Panc1 (cell line): ENCODE results near the gene ACSL1.

Experiments used
- POLR2AphosphoS5 ChIP-seq: IDR thresholded peaks from 2 replicates; pipeline ENCODE4 v1.6.1; 2012; ENCODE audit warnings: mild to moderate bottlenecking, low read depth, low read length, moderate library complexity
- SIN3A ChIP-seq: IDR thresholded peaks from 2 replicates; pipeline ENCODE4 v1.6.1; 2012; ENCODE audit warnings: low read depth, mild to moderate bottlenecking, low read length, moderate library complexity, borderline replicate concordance; ENCODE audit not compliant: insufficient read depth
- TCF7L2 ChIP-seq: IDR thresholded peaks from 2 replicates; pipeline ENCODE4 v1.6.1; 2011; ENCODE audit warnings: mild to moderate bottlenecking, low read depth, low read length, inconsistent platforms
- TF ChIP-seq, protein P1 (sequence below): fragments of 450-650 bp; IDR thresholded peaks from 2 replicates; pipeline ENCODE4 v1.5.1; 2017; ENCODE audit warnings: mild to moderate bottlenecking
- TF ChIP-seq, protein P2 (sequence below), 2 experiments: IDR thresholded peaks; 2 replicates each; pipeline ENCODE4 v1.6.1; 2011 to 2012; ENCODE audit warnings: low read depth in 2 of 2, control low read depth in 1 of 2, low read length in 1 of 2, mild to moderate bottlenecking in 1 of 2, moderate library complexity in 1 of 2; ENCODE audit not compliant: insufficient read depth in 1 of 2

DNA sequence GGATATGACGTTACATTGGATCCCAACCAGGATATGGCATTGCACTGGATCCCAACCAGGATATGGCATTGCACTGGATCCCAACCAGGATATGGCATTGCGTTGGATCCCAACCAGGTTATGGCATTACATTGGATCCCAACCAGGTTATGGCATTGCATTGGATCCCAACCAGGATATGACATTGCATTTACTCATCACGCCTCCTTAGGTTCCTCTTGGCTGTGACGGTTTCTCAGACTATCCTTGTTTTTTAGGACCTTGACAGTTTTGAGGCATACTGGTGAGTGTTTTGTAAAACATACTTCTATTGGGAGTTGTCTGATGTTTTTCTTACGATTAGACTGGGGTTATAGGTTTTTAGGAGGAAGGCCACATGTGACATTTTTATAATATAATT, 5.4 kb upstream of the ACSL1 start:
- TF ChIP-seq, protein P1, sequence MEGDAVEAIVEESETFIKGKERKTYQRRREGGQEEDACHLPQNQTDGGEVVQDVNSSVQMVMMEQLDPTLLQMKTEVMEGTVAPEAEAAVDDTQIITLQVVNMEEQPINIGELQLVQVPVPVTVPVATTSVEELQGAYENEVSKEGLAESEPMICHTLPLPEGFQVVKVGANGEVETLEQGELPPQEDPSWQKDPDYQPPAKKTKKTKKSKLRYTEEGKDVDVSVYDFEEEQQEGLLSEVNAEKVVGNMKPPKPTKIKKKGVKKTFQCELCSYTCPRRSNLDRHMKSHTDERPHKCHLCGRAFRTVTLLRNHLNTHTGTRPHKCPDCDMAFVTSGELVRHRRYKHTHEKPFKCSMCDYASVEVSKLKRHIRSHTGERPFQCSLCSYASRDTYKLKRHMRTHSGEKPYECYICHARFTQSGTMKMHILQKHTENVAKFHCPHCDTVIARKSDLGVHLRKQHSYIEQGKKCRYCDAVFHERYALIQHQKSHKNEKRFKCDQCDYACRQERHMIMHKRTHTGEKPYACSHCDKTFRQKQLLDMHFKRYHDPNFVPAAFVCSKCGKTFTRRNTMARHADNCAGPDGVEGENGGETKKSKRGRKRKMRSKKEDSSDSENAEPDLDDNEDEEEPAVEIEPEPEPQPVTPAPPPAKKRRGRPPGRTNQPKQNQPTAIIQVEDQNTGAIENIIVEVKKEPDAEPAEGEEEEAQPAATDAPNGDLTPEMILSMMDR, result no peak
- TF ChIP-seq POLR2AphosphoS5 (no peak), TCF7L2 (no peak), SIN3A (no peak)
- TF ChIP-seq, protein P2, sequence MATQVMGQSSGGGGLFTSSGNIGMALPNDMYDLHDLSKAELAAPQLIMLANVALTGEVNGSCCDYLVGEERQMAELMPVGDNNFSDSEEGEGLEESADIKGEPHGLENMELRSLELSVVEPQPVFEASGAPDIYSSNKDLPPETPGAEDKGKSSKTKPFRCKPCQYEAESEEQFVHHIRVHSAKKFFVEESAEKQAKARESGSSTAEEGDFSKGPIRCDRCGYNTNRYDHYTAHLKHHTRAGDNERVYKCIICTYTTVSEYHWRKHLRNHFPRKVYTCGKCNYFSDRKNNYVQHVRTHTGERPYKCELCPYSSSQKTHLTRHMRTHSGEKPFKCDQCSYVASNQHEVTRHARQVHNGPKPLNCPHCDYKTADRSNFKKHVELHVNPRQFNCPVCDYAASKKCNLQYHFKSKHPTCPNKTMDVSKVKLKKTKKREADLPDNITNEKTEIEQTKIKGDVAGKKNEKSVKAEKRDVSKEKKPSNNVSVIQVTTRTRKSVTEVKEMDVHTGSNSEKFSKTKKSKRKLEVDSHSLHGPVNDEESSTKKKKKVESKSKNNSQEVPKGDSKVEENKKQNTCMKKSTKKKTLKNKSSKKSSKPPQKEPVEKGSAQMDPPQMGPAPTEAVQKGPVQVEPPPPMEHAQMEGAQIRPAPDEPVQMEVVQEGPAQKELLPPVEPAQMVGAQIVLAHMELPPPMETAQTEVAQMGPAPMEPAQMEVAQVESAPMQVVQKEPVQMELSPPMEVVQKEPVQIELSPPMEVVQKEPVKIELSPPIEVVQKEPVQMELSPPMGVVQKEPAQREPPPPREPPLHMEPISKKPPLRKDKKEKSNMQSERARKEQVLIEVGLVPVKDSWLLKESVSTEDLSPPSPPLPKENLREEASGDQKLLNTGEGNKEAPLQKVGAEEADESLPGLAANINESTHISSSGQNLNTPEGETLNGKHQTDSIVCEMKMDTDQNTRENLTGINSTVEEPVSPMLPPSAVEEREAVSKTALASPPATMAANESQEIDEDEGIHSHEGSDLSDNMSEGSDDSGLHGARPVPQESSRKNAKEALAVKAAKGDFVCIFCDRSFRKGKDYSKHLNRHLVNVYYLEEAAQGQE (IDR thresholded peaks at IDR 0.05; ENCODE audit: insufficient read depth in 1 of 2, low read depth in 2 of 2, low read length in 1 of 2), result no peak
